GM18907 (cell line): ENCODE measurements around the gene FNDC5.

Source experiments
- ATAC-seq: cut with Tn5 transposase; IDR thresholded peaks from one replicate; pipeline ENCODE4 v1.9.1; 2021; ENCODE audit warnings: mild to moderate bottlenecking, moderate library complexity; ENCODE audit not compliant: unreplicated experiment

The FNDC5 gene

DNA sequence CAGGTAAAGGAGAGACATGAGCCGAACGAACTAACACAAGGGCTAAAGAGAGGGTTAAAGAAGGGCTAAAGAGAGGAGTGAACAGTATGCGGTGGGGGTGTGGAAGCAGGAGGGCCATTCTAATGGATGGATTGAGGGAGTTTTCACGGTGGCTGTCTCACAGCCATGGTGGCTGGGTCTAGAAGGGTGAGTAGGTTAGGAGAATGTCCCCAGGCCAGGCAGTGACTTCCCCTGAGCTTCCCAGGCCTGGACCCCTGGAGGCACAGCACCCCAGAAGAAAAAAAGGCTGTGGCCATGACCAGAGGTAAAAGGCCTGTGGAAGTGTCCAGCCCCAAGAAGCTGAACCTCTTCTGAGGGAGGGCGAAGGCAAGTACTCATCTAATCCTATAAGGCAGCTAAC is 3.6 kb downstream of the FNDC5 start:
- ATAC-seq, result no peak

DNA sequence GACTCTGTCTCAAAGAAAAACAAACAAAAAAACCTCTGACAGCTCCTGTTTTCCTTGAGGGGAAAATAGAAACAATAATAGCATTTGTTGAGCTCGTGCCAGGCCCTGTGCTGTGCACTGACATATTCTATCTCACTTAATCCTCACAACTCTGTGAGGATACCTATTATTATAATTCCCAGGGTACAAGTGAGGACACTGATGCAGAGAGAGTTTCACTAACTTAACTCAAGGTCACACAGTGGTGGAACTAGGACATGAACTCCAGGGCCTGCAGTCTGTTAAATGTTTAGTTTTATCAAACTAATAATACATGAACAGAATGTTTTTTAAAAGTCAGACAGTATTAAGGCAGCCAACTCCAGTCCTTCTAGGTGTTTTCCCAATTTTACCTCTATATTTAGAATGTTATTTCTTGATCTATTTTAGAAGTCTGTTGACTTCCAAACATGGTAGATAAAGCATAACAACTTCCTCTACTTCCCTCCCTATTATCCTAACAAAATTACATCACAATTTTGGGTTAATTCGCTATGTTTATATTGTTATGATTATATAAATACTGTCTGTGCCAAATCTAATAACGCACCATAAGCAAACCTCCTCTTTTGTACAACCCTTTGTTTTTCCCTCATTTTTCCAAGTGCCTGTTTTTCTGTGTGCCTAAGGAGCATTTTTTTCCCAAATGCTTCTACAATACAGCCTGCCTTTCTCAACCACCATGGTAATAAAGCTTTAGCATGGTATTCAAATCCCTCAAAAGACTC is 4.9 kb downstream of the FNDC5 start:
- ATAC-seq, result no peak

DNA sequence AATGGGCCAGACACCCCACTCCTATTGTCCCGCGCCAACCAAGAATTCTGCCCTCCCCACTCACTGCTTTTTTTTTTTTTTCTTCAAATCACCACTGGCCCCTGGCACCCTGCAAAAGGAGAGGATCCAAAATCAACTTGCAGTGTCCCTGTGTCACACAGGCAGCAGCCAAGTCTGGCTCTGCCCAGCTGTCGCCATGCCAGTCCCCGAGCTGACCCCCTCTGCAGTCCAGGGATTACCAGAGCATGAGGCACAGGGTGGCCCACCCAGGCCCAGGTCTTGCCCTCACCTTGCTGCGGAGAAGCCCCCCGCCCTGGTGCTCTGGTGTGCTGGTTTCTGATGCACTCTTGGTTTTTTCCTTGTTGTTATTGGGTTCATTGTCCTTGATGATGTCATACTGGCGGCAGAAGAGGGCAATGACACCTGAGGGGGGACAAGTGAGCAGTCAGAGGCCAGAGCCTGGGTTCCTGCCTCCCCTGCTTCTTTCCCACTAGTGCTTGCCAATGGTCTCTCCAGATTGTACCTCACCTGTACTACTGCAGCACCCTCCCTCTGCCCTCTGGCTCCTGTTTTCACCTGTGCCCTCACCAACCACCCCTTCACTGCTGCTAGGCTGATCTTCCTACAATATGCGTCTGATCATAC is 6.2 kb downstream of the FNDC5 start:
- no peak for ATAC-seq

DNA sequence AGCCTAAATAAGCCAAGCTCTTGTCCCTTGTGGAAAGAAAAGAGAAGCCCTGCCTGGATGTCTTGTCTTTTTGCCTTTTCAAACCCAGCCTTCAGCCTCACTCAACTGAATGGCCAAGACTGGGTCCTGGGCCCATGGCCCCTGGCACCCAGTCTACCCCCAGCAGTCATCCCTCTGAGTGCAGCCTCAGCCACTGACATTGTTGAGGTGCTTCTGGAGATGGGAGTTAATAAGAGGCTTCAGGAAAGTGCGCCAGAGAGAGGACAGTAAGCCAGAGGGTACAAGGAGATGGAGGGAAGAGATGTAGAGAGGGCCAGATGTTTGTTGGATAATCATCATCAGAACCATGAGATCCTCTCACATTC is 6.8 kb downstream of the FNDC5 start:
- ATAC-seq, result no peak

DNA sequence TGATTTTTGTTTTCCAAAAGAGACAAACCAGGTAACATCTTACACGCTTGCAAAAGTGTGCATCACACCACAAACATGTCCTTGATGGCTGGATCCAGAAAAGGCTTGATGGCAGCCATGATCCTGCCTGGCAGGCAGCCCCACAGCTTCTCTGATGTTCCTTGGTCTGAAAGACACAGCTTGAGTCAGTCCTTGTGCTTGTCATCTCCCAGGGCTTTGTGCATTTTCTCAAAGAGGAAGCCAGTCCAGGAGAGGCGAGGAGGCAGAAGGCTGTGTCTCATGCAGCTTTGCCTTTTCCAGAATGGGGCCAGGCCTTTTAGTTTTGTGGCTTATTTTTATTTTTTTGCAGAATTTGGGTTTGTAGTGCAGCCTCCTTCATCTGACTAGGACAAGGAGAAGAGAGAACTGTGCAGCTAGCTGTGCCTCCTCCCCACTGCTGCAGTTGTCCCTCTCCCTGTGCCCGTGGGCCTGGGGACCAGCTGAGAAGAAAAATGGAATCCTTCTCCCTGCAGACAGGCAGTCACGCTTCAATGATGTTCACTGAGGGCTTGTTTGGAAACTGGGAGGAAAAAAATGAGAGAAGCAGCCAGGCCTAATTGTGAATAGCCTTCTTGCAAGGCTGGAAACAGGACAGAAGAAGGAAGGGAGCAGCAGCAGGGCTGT is 7.4 kb downstream of the FNDC5 start:
- no peak for ATAC-seq

DNA sequence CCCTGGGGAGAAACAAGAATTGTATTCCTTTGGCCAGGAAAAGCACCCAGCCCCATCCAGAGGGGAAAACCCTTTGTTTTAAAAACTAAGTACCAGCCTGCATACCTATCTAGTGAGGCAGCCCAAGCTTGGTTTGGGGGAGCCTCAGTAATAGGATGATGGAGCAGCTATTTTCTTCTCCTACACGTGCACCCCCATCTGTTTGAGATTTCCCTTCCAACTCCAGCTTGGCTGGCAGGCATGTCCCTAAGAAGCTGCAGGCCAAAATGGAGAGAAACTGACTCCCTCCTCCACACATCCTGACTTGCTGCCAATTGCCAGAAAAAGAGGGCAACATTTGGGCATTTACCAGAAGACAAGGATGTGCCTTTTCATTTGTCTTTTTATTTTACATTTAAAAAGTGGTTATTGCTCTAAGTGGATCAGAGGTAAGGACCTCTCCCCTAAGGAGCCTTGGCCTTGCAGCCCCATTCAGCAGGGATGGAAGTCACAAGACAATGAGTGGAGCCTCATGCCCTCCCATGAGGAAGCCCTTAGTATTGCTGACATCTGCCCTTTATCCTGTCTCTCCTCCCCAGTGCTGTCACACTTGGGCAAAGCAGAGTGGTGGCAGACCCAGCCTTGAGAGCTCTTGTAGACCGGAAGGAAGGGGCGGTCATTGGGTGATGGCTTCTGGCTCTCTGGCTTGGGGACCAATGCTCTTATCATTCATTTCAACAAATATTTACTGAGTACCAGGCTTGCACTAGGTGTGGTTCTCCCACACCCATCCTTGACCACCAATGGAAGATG is 8.6 kb downstream of the FNDC5 start:
- ATAC-seq, result no peak

DNA sequence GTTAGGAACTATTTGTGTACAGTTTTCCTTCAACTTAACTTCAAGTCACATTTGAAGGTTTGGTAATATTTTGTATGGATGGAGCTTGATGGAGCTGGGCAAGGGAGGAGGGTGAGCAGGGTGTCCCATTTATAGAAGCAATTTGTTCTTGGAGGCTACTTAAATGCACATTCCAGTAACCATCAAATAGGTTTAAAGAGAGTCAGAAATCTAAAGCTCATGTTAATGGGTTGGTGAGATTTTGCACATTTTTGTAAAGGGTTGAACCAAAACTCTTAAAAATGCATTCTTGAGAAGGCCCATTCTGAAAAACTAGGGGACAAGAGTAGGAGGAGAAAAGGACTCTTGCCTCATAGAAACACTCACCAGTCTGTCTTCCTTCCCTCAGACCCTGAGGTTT is 10.1 kb downstream of the FNDC5 start:
- no peak for ATAC-seq

DNA sequence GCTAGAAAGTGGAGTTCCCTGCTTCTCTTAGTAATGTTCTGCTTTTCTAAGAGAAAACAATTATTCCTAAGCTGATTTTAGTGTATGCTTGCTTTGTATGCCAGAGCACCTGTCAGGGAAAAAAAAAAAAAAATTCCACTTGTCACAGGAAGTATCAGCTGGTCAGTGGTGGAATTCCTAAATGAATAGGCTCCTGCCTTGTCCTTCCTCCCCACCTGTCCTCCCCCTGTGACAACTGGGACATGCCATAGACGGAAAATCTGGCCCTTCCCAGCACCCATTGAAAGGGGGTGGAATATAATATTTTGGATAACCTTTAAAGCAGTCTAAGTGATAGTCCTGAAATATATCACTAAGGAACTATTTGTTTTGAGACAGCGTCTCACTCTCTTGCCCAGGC is 10.8 kb downstream of the FNDC5 start:
- no peak for ATAC-seq

DNA sequence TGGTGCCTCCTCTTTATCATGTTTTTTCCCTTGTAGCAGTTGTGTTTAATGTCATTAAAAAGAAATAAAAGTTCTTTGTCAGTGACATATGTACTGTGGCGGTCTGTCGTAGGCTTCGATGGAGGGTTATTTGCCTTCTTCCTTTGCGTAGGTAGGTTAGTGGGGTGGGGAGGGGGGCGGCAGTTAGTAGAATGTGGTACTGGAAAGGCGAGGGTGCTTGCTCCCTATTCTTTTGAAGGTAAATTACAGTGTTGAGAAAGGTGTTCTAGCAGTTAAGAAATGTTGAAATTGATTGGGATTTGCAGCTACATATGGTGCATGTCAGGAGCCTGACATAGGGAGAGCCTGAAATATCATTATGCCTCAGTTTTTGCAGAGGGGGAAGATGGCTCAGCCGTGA is 11.9 kb downstream of the FNDC5 start:
- no peak for ATAC-seq

DNA sequence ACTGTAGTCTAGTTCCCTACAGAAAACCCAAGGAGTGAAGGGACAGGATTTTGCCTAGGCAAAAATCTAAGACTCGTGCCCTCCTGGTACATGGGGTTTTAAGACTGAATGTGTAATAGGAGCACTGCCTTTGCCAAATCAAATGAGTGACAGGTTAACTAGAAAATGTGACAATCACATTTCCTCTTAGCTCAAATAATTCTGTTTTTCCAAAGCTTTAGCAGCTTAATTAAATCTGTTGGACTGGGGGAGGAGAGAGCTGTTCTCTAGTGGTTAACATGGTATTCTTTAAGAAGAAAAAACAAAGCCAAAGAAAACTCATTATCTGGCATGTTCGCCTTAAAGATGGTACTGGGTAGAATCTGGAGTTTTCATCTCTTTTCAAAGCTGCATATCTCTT is 12.6 kb downstream of the FNDC5 start:
- no peak for ATAC-seq

DNA sequence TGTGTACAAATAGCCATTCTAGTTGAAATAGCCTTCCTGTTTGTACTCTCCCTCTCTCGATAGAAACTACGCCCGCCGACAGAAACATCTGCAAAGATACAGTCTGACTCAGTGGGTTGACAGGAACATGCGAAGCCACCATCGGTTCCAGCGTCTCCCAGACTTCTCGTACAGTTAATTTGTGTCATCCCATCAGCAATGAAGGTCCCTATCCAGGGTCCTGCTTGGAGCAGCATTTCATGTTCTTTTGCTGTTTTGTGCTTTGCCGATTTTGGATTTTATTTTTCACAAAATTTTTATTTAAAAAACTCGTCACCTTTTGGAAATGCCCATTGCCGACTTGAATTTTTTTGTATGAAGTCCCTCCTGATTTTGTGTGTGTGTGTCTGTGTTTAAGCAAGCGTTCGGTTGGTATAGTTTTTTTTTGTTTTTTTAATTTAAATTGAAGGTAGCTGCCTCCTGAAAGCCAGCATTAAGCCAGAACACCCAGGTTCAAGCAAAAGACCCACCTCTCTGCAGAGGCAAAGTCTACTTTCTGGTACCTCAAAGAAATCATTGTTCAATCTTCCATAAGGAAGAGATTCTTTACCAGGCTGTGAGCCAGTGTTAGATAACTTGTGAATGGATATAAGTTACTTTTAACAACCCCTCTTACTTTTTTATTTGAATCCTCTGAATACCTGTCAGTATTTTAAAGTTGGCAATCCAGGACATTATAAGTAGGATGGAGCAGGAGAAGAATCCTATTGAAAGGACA is 14.7 kb downstream of the FNDC5 start:
- no peak for ATAC-seq

DNA sequence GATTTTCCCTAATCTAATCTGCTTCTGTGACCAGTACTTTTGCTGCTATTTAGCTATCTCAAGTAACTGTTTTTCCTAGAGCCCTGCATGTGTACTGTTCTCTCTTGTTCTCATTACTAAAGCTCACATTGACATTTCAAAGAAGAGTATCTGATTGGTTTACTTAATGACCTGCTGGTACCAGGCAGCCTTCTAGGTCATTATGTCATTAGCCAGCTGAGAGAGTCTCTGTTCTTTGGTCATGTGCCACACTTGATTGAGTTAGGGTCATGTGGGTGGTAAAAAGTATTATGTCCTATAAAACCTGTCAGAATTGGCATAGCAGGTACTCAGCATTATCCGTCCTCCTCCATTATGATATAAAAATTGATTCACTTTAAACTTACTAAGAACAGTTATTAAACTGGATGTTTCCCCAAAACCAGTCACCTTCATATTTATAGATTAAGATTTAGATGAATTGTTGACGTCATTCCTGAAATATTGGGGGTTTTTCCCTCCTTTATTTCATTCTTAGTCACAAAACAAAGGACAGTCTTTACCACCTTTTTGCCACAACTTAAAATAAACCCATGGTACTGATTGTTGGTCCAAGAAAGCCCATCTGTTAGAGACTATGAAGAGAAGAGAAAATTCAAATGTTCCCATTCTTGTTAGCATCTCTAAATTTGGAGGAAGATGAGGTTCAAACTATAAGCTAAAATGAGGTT is 22.2 kb downstream of the FNDC5 start:
- ATAC-seq, result no peak

DNA sequence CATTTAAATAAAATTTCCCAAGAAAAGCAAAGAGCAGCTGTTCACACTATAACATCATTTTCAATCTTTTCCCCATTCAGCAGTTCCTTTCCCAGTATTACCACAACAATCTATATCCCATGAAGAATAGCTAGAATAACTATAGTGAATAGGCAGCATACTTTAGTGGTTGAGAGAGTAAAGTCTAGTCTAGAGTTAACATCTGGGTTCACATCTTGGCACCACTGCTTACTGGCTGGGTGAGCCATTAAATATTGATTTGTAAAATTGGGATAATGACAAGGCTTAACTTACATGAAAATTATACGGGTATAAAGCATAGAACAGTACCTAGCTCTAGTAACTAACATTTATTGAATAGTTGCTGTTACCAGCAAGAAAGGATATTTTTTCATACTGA is 38.8 kb downstream of the FNDC5 start:
- no peak for ATAC-seq

DNA sequence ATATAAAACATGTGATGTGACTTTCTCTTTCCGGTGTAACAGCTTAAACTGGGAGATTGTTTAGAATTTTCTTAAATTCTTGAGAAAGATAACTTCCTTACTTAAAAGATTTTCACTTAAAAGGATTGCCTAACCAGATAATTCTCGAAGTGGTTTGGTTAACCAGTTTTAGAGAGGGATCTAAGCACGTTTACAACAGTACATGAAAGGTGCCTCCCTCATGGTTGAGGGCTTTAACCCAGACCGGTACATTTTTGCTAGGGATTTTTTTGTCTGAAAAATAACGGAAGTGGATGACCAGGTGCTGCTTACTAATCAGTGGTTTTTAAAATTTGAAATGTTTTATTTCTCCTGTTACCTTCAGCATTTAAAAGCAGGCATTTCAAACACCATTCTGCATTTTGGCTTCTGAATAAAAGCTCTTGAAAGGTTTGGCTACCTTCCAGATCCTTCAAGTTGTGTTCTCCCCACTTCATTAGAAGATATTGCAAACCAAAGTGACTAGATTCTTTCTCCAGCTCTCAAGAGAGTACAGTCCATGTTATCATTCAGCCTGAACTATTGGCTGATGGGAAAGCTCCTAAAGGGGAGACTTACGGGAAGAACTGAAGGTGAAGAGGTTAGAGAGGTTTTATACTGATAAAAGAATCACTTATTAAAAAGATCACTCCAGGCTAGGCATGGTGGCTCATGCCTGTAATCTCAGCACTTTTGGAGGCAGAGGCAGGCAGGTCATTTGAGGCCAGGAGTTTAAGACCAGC is 40.4 kb downstream of the FNDC5 start:
- no peak for ATAC-seq

DNA sequence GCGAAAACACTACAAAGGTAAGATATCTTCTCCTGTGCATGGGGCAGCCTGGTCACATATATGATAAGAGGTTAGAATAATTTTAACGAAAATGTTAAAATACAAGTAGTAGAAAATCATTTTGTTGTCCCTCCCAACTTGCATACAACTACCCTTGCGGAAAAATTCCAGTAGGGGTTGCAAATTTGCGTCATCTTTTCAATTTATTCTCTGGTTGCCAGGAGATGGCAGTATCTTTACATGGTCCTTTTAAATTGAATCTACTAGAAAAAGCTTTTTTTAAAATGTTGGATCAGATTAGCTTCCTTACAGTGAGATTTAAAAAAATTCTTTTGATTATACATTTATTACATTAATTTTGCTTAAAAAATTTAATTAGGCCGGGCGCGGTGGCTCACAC is 42.4 kb downstream of the FNDC5 start:
- ATAC-seq, result no peak

DNA sequence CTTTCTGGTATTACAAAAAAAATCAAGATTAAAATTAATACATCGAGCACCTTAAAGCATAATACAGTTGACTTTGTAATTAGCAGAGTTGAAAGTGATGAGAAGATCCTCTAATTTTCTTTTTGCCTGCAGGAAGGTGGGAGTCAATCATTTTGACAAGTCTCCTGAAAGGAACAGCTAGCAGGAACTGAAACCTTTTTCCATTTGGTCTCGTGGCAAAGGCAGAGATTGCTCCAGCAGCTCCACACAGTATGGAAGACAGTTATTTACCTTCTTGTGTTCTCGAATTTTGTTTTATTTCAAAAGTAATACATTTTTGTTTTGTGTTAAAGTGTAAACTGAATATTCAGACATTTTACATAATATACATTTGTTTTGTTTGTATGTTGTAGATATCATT is 45.5 kb downstream of the FNDC5 start:
- no peak for ATAC-seq

DNA sequence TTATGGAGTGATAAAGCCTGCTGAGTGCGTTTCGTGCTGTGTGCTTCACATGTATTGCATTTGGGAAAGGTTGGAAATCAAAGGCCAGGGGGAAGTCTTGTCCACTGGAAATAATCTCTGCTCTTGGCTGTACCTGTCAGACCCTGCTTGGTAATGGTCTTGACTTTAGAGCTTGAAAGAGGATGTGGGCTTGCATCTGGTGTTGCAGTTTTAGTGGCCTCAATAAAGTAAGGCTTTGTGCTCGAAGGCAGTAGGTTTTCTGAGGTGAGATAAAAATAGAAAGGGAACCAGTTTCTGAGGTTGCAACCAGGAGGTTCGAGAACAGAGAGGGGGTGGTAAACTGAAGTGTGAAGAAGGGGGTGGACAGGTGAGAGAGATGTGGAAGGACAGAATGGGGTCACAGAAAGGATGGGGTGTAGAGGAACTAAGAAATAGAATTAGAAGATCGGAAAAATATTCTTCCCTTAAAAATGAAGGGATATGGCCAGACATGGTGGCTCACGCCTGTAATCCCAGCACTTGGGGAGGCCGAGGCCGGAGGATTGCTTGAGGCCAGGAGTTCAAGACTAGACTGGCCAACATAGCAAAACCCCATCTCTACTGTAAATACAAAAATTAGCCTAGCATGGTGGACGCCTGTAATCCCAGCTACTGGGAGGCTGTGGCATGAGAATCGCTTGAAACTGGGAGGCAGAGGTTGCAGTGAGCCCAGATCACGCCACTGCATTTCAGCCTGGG is 51.7 kb downstream of the FNDC5 start:
- peak; percentile 43 for ATAC-seq

DNA sequence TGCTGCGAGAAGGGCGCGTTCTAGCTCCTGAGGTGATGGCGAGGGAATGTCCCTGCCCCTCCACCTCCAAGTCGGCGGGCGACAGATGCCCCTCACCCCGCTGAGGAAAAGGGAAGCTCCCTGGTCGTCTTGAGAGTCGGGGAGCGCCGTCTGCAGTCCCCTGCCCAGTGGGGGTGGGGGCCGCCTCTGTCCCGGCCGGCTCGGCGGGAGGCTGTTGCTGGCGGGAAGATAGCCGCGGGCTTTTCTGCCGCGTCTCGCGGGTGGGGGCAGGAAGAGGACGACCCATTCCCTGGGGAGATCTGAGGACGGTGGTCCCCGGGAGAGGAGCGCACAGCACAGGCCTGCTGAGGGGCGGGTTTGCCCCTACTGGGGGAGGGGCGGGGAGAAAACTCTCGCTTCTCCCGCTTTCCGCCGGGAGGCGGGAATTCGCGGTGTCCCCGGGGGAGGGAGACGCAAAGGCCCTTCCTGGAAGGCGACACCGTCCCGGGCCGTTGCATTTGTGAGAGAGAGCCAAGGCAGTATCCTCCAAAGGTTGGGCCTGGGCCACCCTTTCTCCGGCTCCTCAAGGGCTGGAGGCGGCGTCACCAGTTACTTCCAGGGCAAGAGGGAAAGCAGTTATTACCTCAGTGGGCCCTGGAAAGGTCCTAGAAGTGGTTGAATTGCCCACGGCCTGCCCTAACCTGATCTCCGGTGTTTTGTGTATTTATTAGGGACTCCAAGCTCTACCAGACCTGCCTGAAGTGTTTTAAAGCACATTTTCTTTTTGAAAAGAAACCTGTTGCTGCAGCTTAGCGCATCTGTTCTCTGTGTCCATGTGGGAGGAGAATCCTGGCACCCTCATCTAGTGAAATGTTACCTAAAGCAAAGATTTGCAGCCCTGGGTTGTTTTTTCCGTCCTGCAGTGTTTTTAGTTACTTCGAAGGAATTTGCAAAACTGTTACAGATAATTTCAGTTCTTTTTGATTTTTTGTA is 52.6 kb downstream of the FNDC5 start:
- ATAC-seq, result peak; percentile 16
